ENCODE measurements around the gene FAM120A. TPM values are rescaled to one million over a fixed set of nuclear protein-coding genes. Genes with fewer than 3 reads are reported as not detected.

The FAM120A gene
- total RNA-seq, 1 experiment from 2014 or later: 53.3 TPM

GRCh38 chr9:93476924-93477323 lies 25.4 kb downstream of the FAM120A start (continued):
- TF ChIP-seq ETV6 (CRISPR knock-in tag; IDR thresholded peaks at IDR 0.05): no peak
- no peak for TF ChIP-seq IRF2 (CRISPR knock-in tag; IDR thresholded peaks at IDR 0.05; ENCODE audit: borderline replicate concordance, low read depth)
- no peak for TF ChIP-seq NR2C2 (CRISPR knock-in tag; IDR thresholded peaks at IDR 0.05)
- TF ChIP-seq SMAD4 (CRISPR knock-in tag; IDR thresholded peaks at IDR 0.05): no peak
- no peak for TF ChIP-seq ATF3 (CRISPR knock-in tag; conservative IDR thresholded peaks at IDR 0.05)

GRCh38 chr9:93477397-93477796 lies 25.9 kb downstream of the FAM120A start:
- DNase-seq (ENCODE audit: low spot score) (no peak), ATAC-seq (no peak)
- Mint-ChIP-seq H3K4me3 (no peak overlapping the region), H3K4me1 (peaks cover 36% of the 10 kb centered on the region), H3K36me3 (peaks cover 22% of the 10 kb centered on the region), H3K9me3 (no peaks in the 10 kb centered on the region), H3K27me3 (ENCODE audit: low read depth) (no peaks in the 10 kb centered on the region), H3K27ac (peak overlapping the region; percentile 16; the same call in 1 of the 2 replicates)
- TF ChIP-seq SOX15 (CRISPR knock-in tag; IDR thresholded peaks at IDR 0.05): no peak
- TF ChIP-seq EMX1 (CRISPR knock-in tag; IDR thresholded peaks at IDR 0.05): no peak
- TF ChIP-seq MAX (CRISPR knock-in tag; IDR thresholded peaks at IDR 0.05): no peak
- no peak for TF ChIP-seq PREB (CRISPR knock-in tag; IDR thresholded peaks at IDR 0.05; ENCODE audit: borderline replicate concordance)
- no peak for TF ChIP-seq IRF2 (CRISPR knock-in tag; IDR thresholded peaks at IDR 0.05; ENCODE audit: borderline replicate concordance, low read depth)
- TF ChIP-seq TP53 (CRISPR knock-in tag; IDR thresholded peaks at IDR 0.05): no peak
- TF ChIP-seq, protein P1, sequence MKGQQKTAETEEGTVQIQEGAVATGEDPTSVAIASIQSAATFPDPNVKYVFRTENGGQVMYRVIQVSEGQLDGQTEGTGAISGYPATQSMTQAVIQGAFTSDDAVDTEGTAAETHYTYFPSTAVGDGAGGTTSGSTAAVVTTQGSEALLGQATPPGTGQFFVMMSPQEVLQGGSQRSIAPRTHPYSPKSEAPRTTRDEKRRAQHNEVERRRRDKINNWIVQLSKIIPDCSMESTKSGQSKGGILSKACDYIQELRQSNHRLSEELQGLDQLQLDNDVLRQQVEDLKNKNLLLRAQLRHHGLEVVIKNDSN (CRISPR knock-in tag; IDR thresholded peaks at IDR 0.05): no peak
- no peak for TF ChIP-seq ZNF121 (CRISPR knock-in tag; IDR thresholded peaks at IDR 0.05)
- TF ChIP-seq CREM (CRISPR knock-in tag; IDR thresholded peaks at IDR 0.05): no peak
- no peak for TF ChIP-seq HMGA2 (CRISPR knock-in tag; IDR thresholded peaks at IDR 0.05)
- no peak for TF ChIP-seq ELF4 (CRISPR knock-in tag; IDR thresholded peaks at IDR 0.05; ENCODE audit: low read depth)
- no peak for TF ChIP-seq E2F1 (CRISPR knock-in tag; IDR thresholded peaks at IDR 0.05)
- no peak for TF ChIP-seq SMAD3 (CRISPR knock-in tag; IDR thresholded peaks at IDR 0.05; ENCODE audit: borderline replicate concordance)
- no peak for TF ChIP-seq ZNF219 (CRISPR knock-in tag; IDR thresholded peaks at IDR 0.05; ENCODE audit: borderline replicate concordance)
- TF ChIP-seq, protein P2, sequence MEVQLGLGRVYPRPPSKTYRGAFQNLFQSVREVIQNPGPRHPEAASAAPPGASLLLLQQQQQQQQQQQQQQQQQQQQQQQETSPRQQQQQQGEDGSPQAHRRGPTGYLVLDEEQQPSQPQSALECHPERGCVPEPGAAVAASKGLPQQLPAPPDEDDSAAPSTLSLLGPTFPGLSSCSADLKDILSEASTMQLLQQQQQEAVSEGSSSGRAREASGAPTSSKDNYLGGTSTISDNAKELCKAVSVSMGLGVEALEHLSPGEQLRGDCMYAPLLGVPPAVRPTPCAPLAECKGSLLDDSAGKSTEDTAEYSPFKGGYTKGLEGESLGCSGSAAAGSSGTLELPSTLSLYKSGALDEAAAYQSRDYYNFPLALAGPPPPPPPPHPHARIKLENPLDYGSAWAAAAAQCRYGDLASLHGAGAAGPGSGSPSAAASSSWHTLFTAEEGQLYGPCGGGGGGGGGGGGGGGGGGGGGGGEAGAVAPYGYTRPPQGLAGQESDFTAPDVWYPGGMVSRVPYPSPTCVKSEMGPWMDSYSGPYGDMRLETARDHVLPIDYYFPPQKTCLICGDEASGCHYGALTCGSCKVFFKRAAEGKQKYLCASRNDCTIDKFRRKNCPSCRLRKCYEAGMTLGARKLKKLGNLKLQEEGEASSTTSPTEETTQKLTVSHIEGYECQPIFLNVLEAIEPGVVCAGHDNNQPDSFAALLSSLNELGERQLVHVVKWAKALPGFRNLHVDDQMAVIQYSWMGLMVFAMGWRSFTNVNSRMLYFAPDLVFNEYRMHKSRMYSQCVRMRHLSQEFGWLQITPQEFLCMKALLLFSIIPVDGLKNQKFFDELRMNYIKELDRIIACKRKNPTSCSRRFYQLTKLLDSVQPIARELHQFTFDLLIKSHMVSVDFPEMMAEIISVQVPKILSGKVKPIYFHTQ (CRISPR knock-in tag; IDR thresholded peaks at IDR 0.05): no peak
- no peak for TF ChIP-seq IRF1 (CRISPR knock-in tag; IDR thresholded peaks at IDR 0.05)
- TF ChIP-seq, protein P3, sequence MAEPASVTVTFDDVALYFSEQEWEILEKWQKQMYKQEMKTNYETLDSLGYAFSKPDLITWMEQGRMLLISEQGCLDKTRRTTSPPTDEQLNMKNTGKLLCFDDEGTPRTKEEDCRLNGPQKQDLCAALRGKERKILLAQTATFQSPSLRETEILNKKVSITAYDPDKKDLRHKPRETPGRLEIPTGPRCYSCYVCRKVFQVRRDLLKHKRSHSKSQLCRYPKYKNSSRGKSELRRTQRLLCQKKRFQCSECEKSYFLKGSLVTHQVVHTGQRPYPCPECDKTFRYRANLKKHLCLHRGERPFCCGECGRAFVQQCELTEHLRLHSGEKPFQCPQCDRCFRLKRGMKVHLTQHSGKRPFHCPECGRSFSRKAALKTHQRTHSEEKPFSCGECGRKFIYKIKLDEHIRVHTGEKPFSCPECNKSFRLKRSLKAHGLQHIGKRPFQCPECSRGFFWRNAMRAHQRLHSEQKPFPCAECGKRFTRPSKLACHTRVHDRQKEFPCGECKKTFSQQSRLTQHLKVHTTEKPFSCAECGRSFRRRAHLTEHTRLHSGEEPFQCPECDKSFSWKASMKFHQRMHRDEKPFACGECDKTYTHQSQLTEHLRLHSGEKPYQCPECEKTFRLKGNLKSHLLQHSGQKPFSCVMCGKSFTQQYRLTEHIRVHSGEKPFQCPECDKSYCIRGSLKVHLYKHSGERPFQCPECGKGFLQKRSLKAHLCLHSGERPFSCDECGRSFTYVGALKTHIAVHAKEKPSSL (CRISPR knock-in tag; conservative IDR thresholded peaks at IDR 0.05): no peak
- TF ChIP-seq TEAD4 (CRISPR knock-in tag; IDR thresholded peaks at IDR 0.05): no peak
- POLR2A ChIA-PET: no interaction called here
- CTCF ChIA-PET: interaction anchor here (0.7 to 1.8 kb wide), 2 partner anchors 23 to 89 kb away, joined by 3 to 10 read pairs; no protein-coding TSS in a partner anchor

All from WTC11 (cell line).